OCI-LY3 (cell line): Measurements from ENCODE around the gene ADGRV1.

Experiments
- CTCF ChIP-seq: fragments of 200-600, 300-600 bp; sonication (generic); IDR thresholded peaks from 2 replicates; pipeline ENCODE4 v1.5.1; 2014; ENCODE audit warnings: antibody characterized with exemption, low read length, low read depth
- EZH2phosphoT487 ChIP-seq: fragments of 200-600 bp; shearing (Covaris generic); IDR thresholded peaks from 2 replicates; pipeline ENCODE4 v1.6.1; 2018; ENCODE audit warnings: antibody characterized with exemption, mixed run types, low read depth

- TF ChIP-seq CTCF (no peak), EZH2phosphoT487 (no peak)
These were observed 604.2 kb downstream of the ADGRV1 start for GRCh38 chr5:91162534-91163381.
